AG09319 (cell line): ENCODE measurements around the gene PITPNC1.

Experiments used
- DNase-seq: peaks from one replicate; pipeline ENCODE4 v3.0.0-alpha.2; 2010; ENCODE audit warnings: low read depth; ENCODE audit errors: extremely low read depth
- CTCF ChIP-seq: IDR thresholded peaks from 2 replicates; pipeline ENCODE4 v1.5.1; 2011; ENCODE audit warnings: low read depth, mild to moderate bottlenecking, inconsistent platforms, low read length, moderate library complexity

The PITPNC1 gene

GRCh38 chr17:67411397-67411796, 34.3 kb downstream of the PITPNC1 start:
- TF ChIP-seq CTCF: no peak
- DNase-seq: no peak

- no peak for DNase-seq
- TF ChIP-seq CTCF: no peak
Measured at GRCh38 chr17:67412032-67412431, 35.0 kb downstream of the PITPNC1 start.

GRCh38 chr17:67412941-67413340, 35.9 kb downstream of the PITPNC1 start:
- TF ChIP-seq CTCF: no peak
- no peak for DNase-seq

- DNase-seq: no peak
- TF ChIP-seq CTCF: no peak
Measured at GRCh38 chr17:67413388-67413787, 36.3 kb downstream of the PITPNC1 start.

- TF ChIP-seq CTCF: no peak
- no peak for DNase-seq
Measured at GRCh38 chr17:67414130-67414529, 37.0 kb downstream of the PITPNC1 start.

- TF ChIP-seq CTCF: no peak
- no peak for DNase-seq
Measured at GRCh38 chr17:67414559-67414958, 37.5 kb downstream of the PITPNC1 start.

- no peak for DNase-seq
- no peak for TF ChIP-seq CTCF
Measured at GRCh38 chr17:67415291-67415690, 38.2 kb downstream of the PITPNC1 start.
